Hematopoietic multipotent progenitor cell (in vitro differentiated cells): Measurements from ENCODE around the gene WWC1. TPM values are rescaled to one million over a fixed set of nuclear protein-coding genes. Genes with fewer than 3 reads are reported as not detected.
"Not testable (repeated sequence)": the region's sequence is repeated elsewhere in the genome, so short reads cannot be mapped to it uniquely, and the experiment has no call there.

Experiments
- DNase-seq, 3 donors: peaks; one replicate each; pipeline ENCODE4 v3.0.0-alpha.2; 2011 to 2015; ENCODE audit warnings: low read depth in 2 of 3, low spot score in 2 of 3
- total RNA-seq: library from RNA; depleted of rRNA; stranded (reverse); fragments of >200 nt; gene quantifications from one replicate; pipeline ENCODE4 v1.2.3, GENCODE V29; 2012

The WWC1 gene
- total RNA-seq, 1 donor: 0.54 TPM

DNA sequence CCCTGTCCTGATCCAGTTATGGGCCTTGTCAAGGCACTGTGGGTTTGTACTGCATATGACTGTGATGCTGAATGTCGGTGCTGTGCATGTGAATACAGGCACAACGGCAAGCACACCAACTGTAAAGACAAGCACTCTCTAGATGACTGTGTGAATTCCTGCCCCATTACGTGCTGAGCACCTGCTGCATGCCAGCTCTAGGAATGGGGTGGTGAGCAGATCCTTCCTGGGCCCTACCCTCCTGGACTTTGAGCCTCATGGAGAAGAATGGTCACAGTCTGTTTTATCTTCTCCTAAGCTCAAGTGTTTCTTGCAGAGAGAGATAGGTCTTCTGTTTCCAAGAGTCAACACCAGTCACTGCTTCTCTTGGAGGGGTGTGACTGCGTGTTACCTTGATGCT lies 138.9 kb downstream of the WWC1 start:
- DNase-seq: no peak

- no peak for DNase-seq
These were observed 141.5 kb downstream of the WWC1 start for GRCh38 chr5:168432903-168433302.

DNA sequence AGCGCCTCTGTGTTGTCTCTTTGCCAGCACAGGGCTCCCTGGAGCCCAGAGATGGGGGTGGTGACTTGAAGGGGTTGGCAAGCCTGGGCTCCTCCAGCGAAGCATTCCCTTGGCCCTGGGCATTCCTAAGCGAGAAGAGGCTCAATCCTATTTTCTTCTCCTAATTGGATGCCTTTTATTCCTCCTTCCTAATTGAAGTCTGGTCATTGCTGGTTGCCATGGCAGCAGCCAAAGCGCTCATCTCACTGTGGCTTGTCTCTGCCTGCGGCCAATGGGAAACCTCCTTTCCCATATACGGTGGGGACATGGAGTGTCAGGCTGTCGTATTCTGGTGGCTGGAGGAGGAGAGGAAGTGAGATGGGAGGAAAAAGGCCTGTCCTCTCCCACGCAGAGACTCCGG lies 142.6 kb downstream of the WWC1 start:
- DNase-seq: no peak

DNA sequence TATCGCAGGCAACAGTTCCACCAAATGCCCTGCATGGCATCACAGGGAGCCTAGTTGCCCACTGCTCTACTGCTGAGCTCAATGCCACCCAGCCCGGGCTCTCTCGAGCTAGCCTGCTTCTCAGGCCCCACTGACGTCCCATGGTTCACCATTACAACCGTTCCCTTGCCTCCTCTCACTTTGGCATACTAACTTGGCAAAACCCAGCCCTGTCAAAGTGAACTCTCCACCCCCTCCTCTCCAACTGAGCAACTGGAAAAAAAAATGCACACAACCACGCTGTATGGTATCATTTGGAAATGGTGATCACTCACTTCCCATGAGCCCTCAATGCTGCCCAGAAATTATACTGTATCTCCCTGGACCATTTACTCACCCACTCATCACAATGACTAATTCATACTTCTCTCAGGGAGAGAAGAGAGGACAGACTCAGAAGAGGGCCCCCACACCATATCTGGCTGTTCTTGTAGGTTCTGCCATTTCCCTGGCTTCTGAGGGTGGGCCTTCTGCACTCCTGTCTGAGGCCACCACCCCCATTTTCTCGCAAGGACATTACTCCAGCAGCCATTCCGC lies 143.4 kb downstream of the WWC1 start:
- DNase-seq: no peak

DNA sequence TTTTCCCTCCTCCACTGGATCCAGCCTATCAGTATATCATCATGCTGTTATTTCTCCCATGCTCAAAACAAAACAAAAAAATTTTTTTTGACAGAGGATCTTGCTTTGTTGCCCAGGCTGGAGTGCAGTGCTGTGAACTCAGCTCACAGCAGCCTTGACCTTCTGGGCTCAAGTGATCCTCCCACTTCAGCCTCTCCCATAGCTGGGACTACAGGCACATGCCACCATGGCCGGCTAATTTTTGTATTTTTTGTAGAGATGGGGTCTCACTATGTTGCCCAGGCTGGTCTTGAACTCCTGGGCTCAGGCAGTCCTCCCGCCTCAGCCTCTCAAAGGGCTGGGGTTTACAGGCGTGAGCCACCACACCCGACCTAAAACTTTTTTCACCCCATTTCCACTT lies 143.9 kb downstream of the WWC1 start:
- DNase-seq: not testable (repeated sequence)

GRCh38 chr5:168438349-168438748 lies 146.9 kb downstream of the WWC1 start:
- DNase-seq: no peak

- no peak for DNase-seq
These were observed 152.1 kb downstream of the WWC1 start for GRCh38 chr5:168443533-168443932.

DNA sequence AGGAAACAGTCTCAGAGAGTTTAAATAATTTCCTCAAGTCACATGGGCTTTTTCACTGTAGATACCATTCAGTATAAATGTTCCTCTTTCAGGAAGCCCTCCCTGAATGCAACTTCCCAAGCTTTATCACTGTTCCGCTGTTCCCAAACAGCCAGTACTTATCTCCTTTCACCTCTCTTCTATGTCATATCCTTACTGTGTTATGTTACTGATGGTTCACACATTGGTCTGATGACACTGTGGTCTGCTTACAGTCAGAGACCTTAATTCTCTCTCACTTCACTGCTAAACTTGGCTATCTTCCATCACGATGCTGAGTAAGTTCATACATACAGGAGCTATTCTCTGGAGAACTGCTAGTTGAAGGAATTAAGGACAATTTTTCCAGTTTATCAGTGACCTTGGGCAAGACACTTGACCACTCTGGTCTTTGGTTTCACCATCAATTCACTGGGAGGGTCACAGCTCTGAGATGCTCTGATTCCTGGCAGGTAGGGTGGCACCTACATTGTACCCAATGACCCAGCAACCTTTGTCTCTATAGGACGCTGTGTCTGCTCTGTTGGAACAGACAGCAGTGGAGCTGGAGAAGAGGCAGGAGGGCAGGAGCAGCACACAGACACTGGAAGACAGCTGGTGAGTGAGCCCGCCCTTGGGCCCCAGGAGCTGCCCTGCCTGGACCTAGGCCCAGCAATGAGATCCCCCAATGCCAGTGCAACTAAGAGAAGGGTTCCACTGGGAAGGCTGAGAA lies 152.7 kb downstream of the WWC1 start:
- DNase-seq: no peak

DNA sequence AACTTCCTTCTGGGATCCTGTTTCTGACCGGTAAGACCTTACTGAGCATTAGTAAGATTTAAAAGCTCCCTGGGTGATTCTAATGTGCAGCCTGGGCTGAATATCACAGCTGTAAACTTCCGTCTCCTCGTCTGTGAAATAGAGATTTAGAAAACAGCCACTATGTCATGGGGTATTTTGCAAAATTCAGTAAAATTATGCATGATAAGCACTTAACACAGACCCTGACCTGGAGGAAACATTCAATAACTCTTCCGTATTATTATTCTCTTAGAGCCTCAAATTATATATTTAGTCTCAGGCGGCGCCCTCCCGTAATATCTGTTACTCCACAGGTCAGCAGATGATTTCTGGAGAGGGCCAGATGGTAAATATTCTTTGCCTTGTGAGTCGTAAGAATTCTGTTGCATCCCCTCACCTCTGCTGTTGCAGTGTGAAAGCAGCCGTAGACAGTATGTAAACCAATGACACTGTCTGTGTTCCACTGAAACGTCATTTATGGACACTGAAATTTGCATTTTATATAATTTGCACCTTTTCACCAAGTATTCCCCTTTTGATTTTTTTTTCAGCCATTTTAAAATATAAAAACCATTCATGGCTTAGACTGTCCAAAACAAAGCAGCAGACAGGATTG lies 155.7 kb downstream of the WWC1 start:
- DNase-seq: no peak

DNA sequence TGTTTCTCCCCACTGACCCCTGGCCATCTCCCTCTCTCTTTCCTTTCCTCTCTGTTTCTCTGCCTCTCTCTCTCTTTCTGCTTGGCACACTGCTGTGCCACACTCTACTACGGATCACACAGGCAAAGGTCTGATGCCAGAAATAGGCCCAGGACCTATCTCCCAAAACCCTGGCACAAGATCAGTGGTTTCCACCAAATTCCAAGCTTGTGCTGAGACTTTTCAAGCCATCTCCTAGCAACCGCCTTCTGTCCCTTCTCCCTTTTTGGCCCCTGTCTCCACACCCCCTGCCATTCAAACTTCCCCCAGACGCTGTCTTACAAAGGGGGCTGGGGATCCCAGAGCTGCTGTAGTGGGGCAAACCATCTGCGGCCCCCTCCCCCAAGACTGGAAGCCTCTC lies 156.4 kb downstream of the WWC1 start:
- DNase-seq: no peak

DNA sequence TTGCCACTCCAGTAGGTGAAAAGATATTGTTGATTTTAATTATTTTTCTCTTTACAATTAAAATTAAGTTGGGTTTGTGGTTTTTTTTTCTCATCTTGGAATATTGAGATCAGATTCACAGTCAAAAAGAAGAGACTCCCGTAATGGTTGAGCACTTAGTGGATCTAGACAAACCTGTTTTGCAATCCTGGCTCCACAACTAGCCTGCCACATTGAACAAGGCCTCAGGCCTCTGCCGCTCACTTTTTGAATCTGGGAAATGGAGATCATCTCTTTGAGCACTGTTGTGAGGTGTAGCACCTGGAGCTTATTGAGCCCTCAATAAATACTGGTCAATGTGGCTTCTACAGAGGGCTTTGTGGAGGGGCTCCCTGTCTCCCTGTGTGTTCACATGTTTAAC lies 157.7 kb downstream of the WWC1 start:
- DNase-seq: no peak

GRCh38 chr5:168451565-168451964 lies 160.1 kb downstream of the WWC1 start:
- no peak for DNase-seq

GRCh38 chr5:168455201-168455600 lies 163.8 kb downstream of the WWC1 start:
- no peak for DNase-seq

DNA sequence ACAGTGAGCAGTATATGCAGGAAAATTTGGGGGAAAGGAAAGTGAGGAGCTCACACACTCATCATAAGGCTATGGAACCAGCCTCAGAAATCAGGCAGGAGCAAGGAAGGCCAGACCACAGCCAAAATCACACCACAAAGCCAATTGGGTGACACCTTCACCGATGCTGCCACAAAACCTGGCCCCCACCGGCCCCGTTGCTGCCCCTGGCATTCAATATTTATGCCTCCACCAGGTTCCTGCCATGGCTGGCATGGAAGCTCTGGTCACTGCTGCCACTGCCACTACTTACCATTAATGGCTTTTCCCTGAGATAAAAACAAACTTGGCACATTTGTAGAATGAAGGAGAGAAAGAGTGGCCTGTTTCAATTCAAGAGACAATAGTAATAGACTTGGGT lies 166.1 kb downstream of the WWC1 start:
- no peak for DNase-seq

GRCh38 chr5:168460606-168461005 lies 169.2 kb downstream of the WWC1 start:
- no peak for DNase-seq

DNA sequence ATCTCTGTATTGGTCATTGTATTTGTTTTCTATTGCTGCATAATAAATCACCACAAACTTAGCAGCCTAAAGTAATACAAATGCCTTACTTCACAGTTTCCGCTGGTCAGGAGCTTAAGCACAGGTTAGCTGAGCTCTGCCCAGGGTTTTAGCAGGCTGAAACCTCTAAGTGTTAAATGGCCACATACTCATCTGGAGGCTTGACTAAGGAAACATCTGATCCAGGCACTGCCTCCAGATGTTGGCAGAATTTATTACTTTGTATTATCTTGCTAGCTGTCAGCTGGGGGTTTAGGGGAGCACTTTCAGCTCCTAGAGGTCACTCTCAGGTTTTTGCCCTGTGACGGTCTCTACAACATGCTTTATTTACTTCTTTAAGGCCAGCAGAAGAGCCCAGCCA lies 171.6 kb downstream of the WWC1 start:
- no peak for DNase-seq

DNA sequence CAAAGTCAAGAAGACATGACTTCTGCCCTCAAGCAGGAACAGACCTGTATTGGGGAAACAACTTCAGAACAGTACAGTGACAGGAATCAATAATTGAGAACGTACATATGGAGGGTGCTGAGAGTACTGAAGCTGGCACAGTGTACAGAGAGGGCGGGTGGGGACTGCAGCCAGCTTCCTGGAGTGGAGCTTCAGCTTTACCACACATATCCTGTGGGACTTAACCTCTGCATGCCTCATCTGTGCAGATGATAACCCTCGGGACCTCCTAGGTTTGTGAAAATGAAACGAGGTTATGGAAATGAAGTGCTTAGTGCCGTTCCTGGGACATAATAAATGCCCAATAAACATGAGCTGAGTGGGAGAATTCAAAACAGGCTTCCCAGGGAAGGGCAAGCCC lies 172.8 kb downstream of the WWC1 start:
- DNase-seq: no peak

DNA sequence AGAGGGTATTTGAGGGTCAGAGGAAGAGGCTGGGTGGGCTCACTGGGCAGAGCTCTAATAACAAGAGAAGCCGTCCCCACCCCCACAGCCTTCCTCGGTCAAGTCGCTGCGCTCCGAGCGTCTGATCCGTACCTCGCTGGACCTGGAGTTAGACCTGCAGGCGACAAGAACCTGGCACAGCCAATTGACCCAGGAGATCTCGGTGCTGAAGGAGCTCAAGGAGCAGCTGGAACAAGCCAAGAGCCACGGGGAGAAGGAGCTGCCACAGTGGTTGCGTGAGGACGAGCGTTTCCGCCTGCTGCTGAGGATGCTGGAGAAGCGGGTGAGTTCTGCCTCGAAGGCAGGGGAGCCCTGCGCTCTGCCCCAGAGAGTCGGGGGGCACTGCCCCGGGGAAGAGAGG lies 173.2 kb downstream of the WWC1 start:
- no peak for DNase-seq

GRCh38 chr5:168467755-168468330 lies 176.4 kb downstream of the WWC1 start:
- no peak for DNase-seq

DNA sequence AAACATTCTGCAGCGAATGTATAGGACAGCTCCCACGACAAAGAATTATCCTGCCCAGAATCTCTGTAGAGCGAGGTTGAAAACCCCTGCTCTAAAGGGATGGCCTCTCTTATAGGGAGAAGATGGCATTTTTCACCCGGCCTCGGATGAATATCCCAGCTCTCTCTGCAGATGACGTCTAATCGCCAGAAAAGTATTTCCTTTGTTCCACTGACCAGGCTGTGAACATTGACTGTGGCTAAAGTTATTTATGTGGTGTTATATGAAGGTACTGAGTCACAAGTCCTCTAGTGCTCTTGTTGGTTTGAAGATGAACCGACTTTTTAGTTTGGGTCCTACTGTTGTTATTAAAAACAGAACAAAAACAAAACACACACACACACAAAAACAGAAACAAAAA lies 177.4 kb downstream of the WWC1 start:
- DNase-seq: no peak

DNA sequence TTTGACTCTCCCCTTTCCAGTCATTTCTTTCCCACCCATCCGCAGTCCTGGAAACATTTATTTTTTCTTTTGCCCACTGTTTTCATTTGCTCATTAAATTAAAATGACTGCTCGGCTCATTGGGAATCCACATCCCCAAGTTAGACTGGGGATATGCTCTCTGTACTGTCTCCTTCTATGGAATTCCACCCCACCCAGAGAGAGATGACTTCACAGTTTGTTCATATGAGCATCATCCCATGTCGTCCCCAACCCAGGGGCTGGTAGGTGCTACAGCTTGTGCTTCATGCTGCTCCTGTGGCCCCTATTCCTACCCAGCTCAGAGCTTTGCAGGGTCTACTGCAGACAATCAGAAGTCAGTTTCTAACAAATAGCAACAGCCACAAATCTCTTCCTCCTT lies 178.4 kb downstream of the WWC1 start:
- DNase-seq: no peak

DNA sequence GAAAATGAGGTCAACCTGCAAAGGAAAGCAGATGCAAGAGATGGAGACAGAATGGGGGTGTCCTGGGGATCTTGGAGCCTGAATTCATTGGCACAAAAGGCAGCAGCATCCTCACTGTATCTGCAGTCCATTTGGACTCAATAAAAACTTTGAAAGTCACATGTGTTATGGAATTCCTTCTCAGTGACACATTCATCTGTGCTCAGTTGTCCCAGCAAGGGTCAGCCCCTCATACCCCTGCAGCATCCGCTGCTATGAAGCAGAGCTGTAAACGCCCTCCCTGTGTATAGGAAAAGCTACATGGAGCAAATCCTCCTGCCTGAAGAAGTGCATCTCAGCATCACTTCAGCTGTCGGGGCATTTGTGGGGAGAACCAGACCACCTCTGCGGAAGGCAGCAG lies 180.3 kb downstream of the WWC1 start:
- no peak for DNase-seq
